Measurements from ENCODE around the gene TCTN1.

- TF ChIP-seq POLR2A (IDR thresholded peaks at IDR 0.05) (no peak), CTCF (IDR thresholded peaks at IDR 0.05) (no peak)
Observed at GRCh38 chr12:110578694-110579534, 35.0 kb upstream of the TCTN1 start.

Data from tibial nerve (tissue), 3 donors.